A549 treated with Hydrocortisone at 1 μM for 4 hours (cell line): ENCODE data around the gene USP10. TPM values are rescaled to one million over a fixed set of nuclear protein-coding genes. Genes with fewer than 3 reads are reported as not detected.

ENCODE experiments used
- total RNA-seq: library from RNA; stranded (reverse); fragments of 200-300 nt; extraction: Qiagen RNA extraction; gene quantifications from 5 replicates; pipeline ENCODE4 v1.2.3, GENCODE V29; 2022

USP10 gene, protein sequence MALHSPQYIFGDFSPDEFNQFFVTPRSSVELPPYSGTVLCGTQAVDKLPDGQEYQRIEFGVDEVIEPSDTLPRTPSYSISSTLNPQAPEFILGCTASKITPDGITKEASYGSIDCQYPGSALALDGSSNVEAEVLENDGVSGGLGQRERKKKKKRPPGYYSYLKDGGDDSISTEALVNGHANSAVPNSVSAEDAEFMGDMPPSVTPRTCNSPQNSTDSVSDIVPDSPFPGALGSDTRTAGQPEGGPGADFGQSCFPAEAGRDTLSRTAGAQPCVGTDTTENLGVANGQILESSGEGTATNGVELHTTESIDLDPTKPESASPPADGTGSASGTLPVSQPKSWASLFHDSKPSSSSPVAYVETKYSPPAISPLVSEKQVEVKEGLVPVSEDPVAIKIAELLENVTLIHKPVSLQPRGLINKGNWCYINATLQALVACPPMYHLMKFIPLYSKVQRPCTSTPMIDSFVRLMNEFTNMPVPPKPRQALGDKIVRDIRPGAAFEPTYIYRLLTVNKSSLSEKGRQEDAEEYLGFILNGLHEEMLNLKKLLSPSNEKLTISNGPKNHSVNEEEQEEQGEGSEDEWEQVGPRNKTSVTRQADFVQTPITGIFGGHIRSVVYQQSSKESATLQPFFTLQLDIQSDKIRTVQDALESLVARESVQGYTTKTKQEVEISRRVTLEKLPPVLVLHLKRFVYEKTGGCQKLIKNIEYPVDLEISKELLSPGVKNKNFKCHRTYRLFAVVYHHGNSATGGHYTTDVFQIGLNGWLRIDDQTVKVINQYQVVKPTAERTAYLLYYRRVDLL
- total RNA-seq, result 66.7 to 87.1 TPM (median 78.7 TPM) in 5 replicates

DNA sequence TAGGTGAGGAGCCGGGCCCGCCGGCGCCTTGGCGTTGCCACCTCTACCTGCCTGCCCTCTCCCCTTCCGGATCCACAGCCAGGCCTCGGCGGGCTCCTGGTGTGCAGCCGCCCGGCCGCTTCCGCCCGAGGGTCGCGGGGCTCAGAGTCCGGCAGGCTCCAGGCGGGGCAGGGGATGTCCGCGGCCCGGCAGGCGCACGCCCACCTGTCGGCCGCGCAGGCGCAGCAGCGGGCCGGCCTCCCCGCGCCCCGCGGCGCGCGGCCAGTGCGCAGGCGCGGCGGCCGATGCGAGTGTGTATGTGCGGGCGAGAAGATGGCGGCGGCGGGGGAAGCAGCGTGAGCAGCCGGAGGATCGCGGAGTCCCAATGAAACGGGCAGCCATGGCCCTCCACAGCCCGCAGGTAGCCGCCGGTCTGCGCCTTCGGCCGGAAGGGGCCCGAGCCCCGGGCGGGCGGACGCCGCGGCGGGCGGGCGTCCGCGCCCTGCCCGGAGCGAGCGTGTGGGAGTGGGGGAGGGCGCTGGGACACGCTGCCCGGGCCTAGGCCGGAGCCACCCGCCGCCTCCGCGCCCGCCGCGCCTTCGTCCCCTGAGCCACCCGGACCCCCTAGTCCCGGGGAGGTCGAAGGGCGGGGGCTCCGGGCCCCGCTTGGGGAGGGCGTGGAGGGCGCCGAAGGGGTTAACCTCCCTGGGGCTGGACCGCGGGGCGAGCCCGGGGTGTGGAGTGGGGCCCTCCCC is at the start of gene USP10:
Gene USP10 (plus strand): TSS at position 289 of the 734 bp plus-strand sequence. CDS start 91 bp downstream, at position 380.

GRCh38 chr16:84819644-84820304 is 120.0 kb downstream of the USP10 start, which contains the start of gene CRISPLD2:
CRISPLD2 (plus strand) TSS chr16:84819985; CDS start chr16:84838496, 18,511 bp downstream.

Other genes with a start within 250 kb of the USP10 start
- gene MEAK7, start 195.3 kb upstream of the USP10 start, total RNA-seq, result 45.6 to 68.0 TPM (median 54.4 TPM) in 5 replicates
- gene COTL1, start 81.9 kb upstream of the USP10 start, total RNA-seq, result 424 to 531 TPM (median 502 TPM) in 5 replicates
- gene KLHL36, start 51.5 kb upstream of the USP10 start, total RNA-seq, result 17.4 to 27.3 TPM (median 23.5 TPM) in 5 replicates
- 3.0 to 4.4 TPM (median 3.5 TPM) in 5 replicates for gene CRISPLD2, start 120.0 kb downstream of the USP10 start, total RNA-seq